Fibroblast of lung (primary cell): Measurements from ENCODE around the gene SUSD1. TPM values are rescaled to one million over a fixed set of nuclear protein-coding genes. Genes with fewer than 3 reads are reported as not detected.
"Not testable (repeated sequence)": the region's sequence is repeated elsewhere in the genome, so short reads cannot be mapped to it uniquely, and the experiment has no call there.

Experiments
- DNase-seq, 2 donors: peaks; one replicate each; pipeline versions ENCODE4 v3.0.0 to v3.0.0-alpha.2; 2010; ENCODE audit warnings: low read depth in 2 of 2
- H2AFZ ChIP-seq: 2 replicates; pipeline ENCODE4 v1.5.1; 2012; ENCODE audit warnings: low read length, control low read depth, inconsistent platforms
- H3K27ac ChIP-seq: 2 replicates; pipeline ENCODE4 v1.5.1; 2011; ENCODE audit warnings: low read length, control low read depth; ENCODE audit not compliant: insufficient read depth
- H3K27me3 ChIP-seq: 2 replicates; pipeline ENCODE4 v1.5.1; 2011; ENCODE audit warnings: mild to moderate bottlenecking, low read length; ENCODE audit not compliant: control insufficient read depth, insufficient read depth
- H3K36me3 ChIP-seq: 2 replicates; pipeline ENCODE4 v1.5.1; 2011; ENCODE audit warnings: low read length; ENCODE audit not compliant: control insufficient read depth, insufficient read depth
- H3K4me1 ChIP-seq: 2 replicates; pipeline ENCODE4 v1.5.1; 2011; ENCODE audit warnings: low read length; ENCODE audit not compliant: control insufficient read depth, insufficient read depth; ENCODE audit errors: extremely low read depth
- H3K4me2 ChIP-seq: 2 replicates; pipeline ENCODE4 v1.5.1; 2011; ENCODE audit warnings: low read length, control low read depth; ENCODE audit not compliant: insufficient read depth; ENCODE audit errors: extremely low read depth
- H3K4me3 ChIP-seq, 4 experiments: fragments of 200-600 bp in 1 of 4; sonication (generic) in 1 of 4; replicated peaks in 1 of 4; 2 replicates each; pipeline ENCODE4 v1.5.1; 2011 to 2016; ENCODE audit warnings: low read length in 4 of 4, low read depth in 3 of 4, mild to moderate bottlenecking in 3 of 4, control low read depth in 2 of 4, inconsistent platforms in 1 of 4, mixed read lengths in 1 of 4; ENCODE audit not compliant: insufficient read depth in 1 of 4; ENCODE audit errors: control extremely low read depth in 1 of 4
- H3K79me2 ChIP-seq: 2 replicates; pipeline ENCODE4 v1.5.1; 2012; ENCODE audit warnings: mild to moderate bottlenecking, low read length, inconsistent platforms; ENCODE audit not compliant: control insufficient read depth, insufficient read depth
- H3K9ac ChIP-seq: 2 replicates; pipeline ENCODE4 v1.5.1; 2011; ENCODE audit warnings: mild to moderate bottlenecking, low read length, control low read depth; ENCODE audit not compliant: insufficient read depth
- H3K9me3 ChIP-seq: 2 replicates; pipeline ENCODE4 v1.5.1; 2012; ENCODE audit warnings: low read depth, low read length; ENCODE audit not compliant: control insufficient read depth, insufficient read depth
- H4K20me1 ChIP-seq: 2 replicates; pipeline ENCODE4 v1.5.1; 2011; ENCODE audit warnings: low read length; ENCODE audit not compliant: control insufficient read depth, insufficient read depth; ENCODE audit errors: extremely low read depth
- EZH2 ChIP-seq: IDR thresholded peaks from 2 replicates; pipeline ENCODE4 v1.5.1; 2012; ENCODE audit warnings: low read length, control low read depth, mild to moderate bottlenecking; ENCODE audit errors: missing control alignments
- polyA plus RNA-seq, 2 donors: library from polyadenylated mRNA; depleted of rRNA in 1 of 2; stranded (reverse) in 1 of 2; unstranded in 1 of 2; fragments of >200 nt; gene quantifications; 2 replicates each; pipeline ENCODE4 v1.2.1, GENCODE V29; 2011 to 2012; ENCODE audit warnings: missing spikeins in 1 of 2
- total RNA-seq: library from RNA; depleted of rRNA; stranded (reverse); fragments of >200 nt; gene quantifications from 2 replicates; pipeline ENCODE4 v1.2.1, GENCODE V29; 2014
- TF ChIP-seq, protein P1 (sequence below), 2 donors: IDR thresholded peaks in 1 of 2; conservative IDR thresholded peaks in 1 of 2; 1 replicate in 1 of 2; 2 replicates in 1 of 2; pipeline ENCODE4 v1.5.1; 2011 to 2012; ENCODE audit warnings: low read length in 2 of 2, control low read depth in 1 of 2, inconsistent platforms in 1 of 2, low read depth in 1 of 2, mild to moderate bottlenecking in 1 of 2

SUSD1 gene
- total and polyA plus RNA-seq, 2 donors (not counting 1 experiment from before 2014, with no cell fraction given) = 27.4 to 28.6 TPM

DNA sequence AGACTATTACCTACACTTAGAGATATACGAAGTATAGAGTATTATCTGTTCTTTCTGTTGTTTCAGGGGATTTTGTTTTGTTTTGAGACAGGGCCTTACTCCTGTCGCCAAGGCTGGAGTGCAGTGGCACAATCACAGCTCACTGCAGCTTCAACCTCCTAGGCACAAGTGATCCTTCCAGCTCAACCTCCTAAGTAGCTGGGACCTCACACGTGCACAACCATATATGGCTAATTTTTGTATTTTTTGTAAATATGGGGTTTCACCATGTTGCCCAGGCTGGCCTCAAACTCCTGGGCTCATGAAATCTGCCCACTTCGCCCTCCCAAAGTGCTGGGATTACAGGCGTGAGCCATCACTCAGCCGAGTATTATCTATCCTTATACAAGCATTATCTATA is 45.9 kb downstream of the SUSD1 start:
- Histone ChIP-seq H3K79me2 (no peaks in the 10 kb centered on the region), H3K4me3 (no peak overlapping the region), H2AFZ (no peak overlapping the region), H3K4me2 (no peak overlapping the region), H3K36me3 (no peaks in the 10 kb centered on the region), H3K4me1 (no peaks in the 10 kb centered on the region), H3K27me3 (no peaks in the 10 kb centered on the region), H3K27ac (no peak overlapping the region), H3K9ac (no peak overlapping the region), H3K9me3 (no peaks in the 10 kb centered on the region), H4K20me1 (no peaks in the 10 kb centered on the region)
- no peak for TF ChIP-seq EZH2
- TF ChIP-seq, protein P1, sequence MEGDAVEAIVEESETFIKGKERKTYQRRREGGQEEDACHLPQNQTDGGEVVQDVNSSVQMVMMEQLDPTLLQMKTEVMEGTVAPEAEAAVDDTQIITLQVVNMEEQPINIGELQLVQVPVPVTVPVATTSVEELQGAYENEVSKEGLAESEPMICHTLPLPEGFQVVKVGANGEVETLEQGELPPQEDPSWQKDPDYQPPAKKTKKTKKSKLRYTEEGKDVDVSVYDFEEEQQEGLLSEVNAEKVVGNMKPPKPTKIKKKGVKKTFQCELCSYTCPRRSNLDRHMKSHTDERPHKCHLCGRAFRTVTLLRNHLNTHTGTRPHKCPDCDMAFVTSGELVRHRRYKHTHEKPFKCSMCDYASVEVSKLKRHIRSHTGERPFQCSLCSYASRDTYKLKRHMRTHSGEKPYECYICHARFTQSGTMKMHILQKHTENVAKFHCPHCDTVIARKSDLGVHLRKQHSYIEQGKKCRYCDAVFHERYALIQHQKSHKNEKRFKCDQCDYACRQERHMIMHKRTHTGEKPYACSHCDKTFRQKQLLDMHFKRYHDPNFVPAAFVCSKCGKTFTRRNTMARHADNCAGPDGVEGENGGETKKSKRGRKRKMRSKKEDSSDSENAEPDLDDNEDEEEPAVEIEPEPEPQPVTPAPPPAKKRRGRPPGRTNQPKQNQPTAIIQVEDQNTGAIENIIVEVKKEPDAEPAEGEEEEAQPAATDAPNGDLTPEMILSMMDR (conservative IDR thresholded peaks at IDR 0.05 in 1 of 2, IDR thresholded peaks at IDR 0.05 in 1 of 2; ENCODE audit: low read depth in 1 of 2, low read length in 2 of 2) = no peak
- DNase-seq = no peak

GRCh38 chr9:112128399-112128798 is 46.7 kb downstream of the SUSD1 start:
- not testable (repeated sequence) for H3K4me3 ChIP-seq, H3K27ac ChIP-seq, H3K79me2 ChIP-seq, H3K4me2 ChIP-seq, H4K20me1 ChIP-seq, H2AFZ ChIP-seq, H3K9ac ChIP-seq, DNase-seq, H3K9me3 ChIP-seq, H3K27me3 ChIP-seq, H3K4me1 ChIP-seq, H3K36me3 ChIP-seq

DNA sequence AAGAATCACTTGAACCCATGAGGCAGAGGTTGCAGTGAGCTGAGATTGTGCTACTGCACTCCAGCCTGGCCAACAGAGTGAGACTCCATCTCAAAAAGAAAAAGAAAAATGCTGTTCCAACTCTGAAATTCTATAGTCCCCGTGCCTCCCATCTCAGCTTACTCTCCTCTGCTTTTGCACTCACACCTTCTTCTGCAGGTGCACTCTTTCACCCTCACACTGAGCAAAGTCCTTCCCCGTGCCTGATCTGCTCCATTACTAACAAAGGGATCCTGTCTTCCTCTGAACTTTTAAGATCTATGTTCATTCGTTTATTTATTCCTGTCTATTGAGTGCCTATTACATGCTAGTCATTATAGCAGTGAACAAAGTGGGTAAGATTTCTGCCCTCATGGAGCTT is 47.8 kb downstream of the SUSD1 start:
- TF ChIP-seq EZH2 = no peak
- TF ChIP-seq, protein P1 (conservative IDR thresholded peaks at IDR 0.05 in 1 of 2, IDR thresholded peaks at IDR 0.05 in 1 of 2; ENCODE audit: low read depth in 1 of 2, low read length in 2 of 2) = no peak
- Histone ChIP-seq H4K20me1 (no peaks in the 10 kb centered on the region), H3K36me3 (no peaks in the 10 kb centered on the region), H3K9ac (no peak overlapping the region), H3K4me1 (no peaks in the 10 kb centered on the region), H3K4me2 (no peak overlapping the region), H3K79me2 (no peaks in the 10 kb centered on the region), H2AFZ (no peak overlapping the region), H3K27ac (no peak overlapping the region), H3K27me3 (no peaks in the 10 kb centered on the region), H3K9me3 (no peaks in the 10 kb centered on the region), H3K4me3 (no peak overlapping the region)
- no peak for DNase-seq
